ENCODE data around the gene SVOP.

- TF ChIP-seq CTCF (conservative IDR thresholded peaks at IDR 0.05; ENCODE audit: low read depth in 2 of 2) (no peak), EZH2 (IDR thresholded peaks at IDR 0.05; ENCODE audit: low read depth, unreplicated experiment) (no peak), POLR2AphosphoS5 (IDR thresholded peaks at IDR 0.05; ENCODE audit: low read depth) (no peak), EZH2phosphoT487 (IDR thresholded peaks at IDR 0.05; ENCODE audit: unreplicated experiment) (no peak), ZNF114 (CRISPR knock-in tag; IDR thresholded peaks at IDR 0.05) (no peak), ETS1 (IDR thresholded peaks at IDR 0.05) (no peak), REST (IDR thresholded peaks at IDR 0.05; ENCODE audit: unreplicated experiment) (no peak), CREB1 (CRISPR knock-in tag; IDR thresholded peaks at IDR 0.05; ENCODE audit: low read depth) (no peak), JUNB (IDR thresholded peaks at IDR 0.05; ENCODE audit: unreplicated experiment) (no peak), NANOG (IDR thresholded peaks at IDR 0.05; ENCODE audit: borderline replicate concordance) (no peak), ZNF331 (CRISPR knock-in tag; IDR thresholded peaks at IDR 0.05; ENCODE audit: low read depth) (no peak), STAT1 (IDR thresholded peaks at IDR 0.05; ENCODE audit: unreplicated experiment) (no peak)
Measured at GRCh38 chr12:108862588-108862959, 158.3 kb downstream of the SVOP start.

Measured in GM23338 (cell line).